ENCODE measurements around the gene PSME4.
A peak's percentile ranks its signal among the peaks of the same experiment; 100 is the strongest.
"Not testable (repeated sequence)": the region's sequence is repeated elsewhere in the genome, so short reads cannot be mapped to it uniquely, and the experiment has no call there.

The PSME4 gene

GRCh38 chr2:53827398-53828175 is 143.2 kb downstream of the PSME4 start:
- Histone ChIP-seq H3K4me3 (replicated peaks; ENCODE audit: low read depth, low read length) (no peak overlapping the region), H3K36me3 (ENCODE audit: control insufficient read depth, insufficient read depth, low read length) (no peaks in the 10 kb centered on the region), H3K27me3 (replicated peaks; ENCODE audit: control insufficient read depth, insufficient read depth, low read length) (no peaks in the 10 kb centered on the region)
- DNase-seq (ENCODE audit: extremely low read depth, insufficient read length) = no peak
- TF ChIP-seq CTCF (IDR thresholded peaks at IDR 0.05; ENCODE audit: insufficient read depth, low read length, poor library complexity, severe bottlenecking) = no peak

GRCh38 chr2:53826587-53827397 is 144.0 kb downstream of the PSME4 start:
- H3K4me3 ChIP-seq (replicated peaks; ENCODE audit: low read depth, low read length) = no peak overlapping the region
- no peak for DNase-seq (ENCODE audit: extremely low read depth, insufficient read length)

GRCh38 chr2:53826030-53826410 is 144.8 kb downstream of the PSME4 start:
- H3K36me3 ChIP-seq (ENCODE audit: control insufficient read depth, insufficient read depth, low read length) = no peaks in the 10 kb centered on the region
- no peaks in the 10 kb centered on the region for H3K27me3 ChIP-seq (replicated peaks; ENCODE audit: control insufficient read depth, insufficient read depth, low read length)
- no peak overlapping the region for H3K4me3 ChIP-seq (replicated peaks; ENCODE audit: low read depth, low read length)
- DNase-seq (ENCODE audit: extremely low read depth, insufficient read length) = no peak
- no peak for TF ChIP-seq CTCF (IDR thresholded peaks at IDR 0.05; ENCODE audit: insufficient read depth, low read length, poor library complexity, severe bottlenecking)

More at GRCh38 chr2:53826587-53827397, 144.0 kb downstream of the PSME4 start:
- no peak for TF ChIP-seq CTCF (IDR thresholded peaks at IDR 0.05; ENCODE audit: insufficient read depth, low read length, poor library complexity, severe bottlenecking)
- H3K36me3 ChIP-seq (ENCODE audit: control insufficient read depth, insufficient read depth, low read length) = no peaks in the 10 kb centered on the region
- H3K27me3 ChIP-seq (replicated peaks; ENCODE audit: control insufficient read depth, insufficient read depth, low read length) = no peaks in the 10 kb centered on the region

- not testable (repeated sequence) for H3K36me3 ChIP-seq (ENCODE audit: control insufficient read depth, insufficient read depth, low read length); H3K4me3 ChIP-seq (replicated peaks; ENCODE audit: low read depth, low read length); H3K27me3 ChIP-seq (replicated peaks; ENCODE audit: control insufficient read depth, insufficient read depth, low read length)
- DNase-seq (ENCODE audit: extremely low read depth, insufficient read length) = peak; percentile 6
- TF ChIP-seq CTCF (IDR thresholded peaks at IDR 0.05; ENCODE audit: insufficient read depth, low read length, poor library complexity, severe bottlenecking) = peak; percentile 9
Measured at GRCh38 chr2:53823639-53824038, 147.2 kb downstream of the PSME4 start.

- H3K36me3 ChIP-seq (ENCODE audit: control insufficient read depth, insufficient read depth, low read length) = peaks cover 4% of the 10 kb centered on the region
- TF ChIP-seq CTCF (IDR thresholded peaks at IDR 0.05; ENCODE audit: insufficient read depth, low read length, poor library complexity, severe bottlenecking) = no peak
Measured at GRCh38 chr2:53821810-53822209, 149.0 kb downstream of the PSME4 start.

More at GRCh38 chr2:53821810-53822209, 149.0 kb downstream of the PSME4 start:
- Histone ChIP-seq H3K27me3 (replicated peaks; ENCODE audit: control insufficient read depth, insufficient read depth, low read length) (no peaks in the 10 kb centered on the region), H3K4me3 (replicated peaks; ENCODE audit: low read depth, low read length) (no peak overlapping the region)
- DNase-seq (ENCODE audit: extremely low read depth, insufficient read length) = no peak

All from GM06990 (cell line).